ENCODE data around the gene ABLIM3. TPM values are rescaled to one million over a fixed set of nuclear protein-coding genes. Genes with fewer than 3 reads are reported as not detected.

Gene ABLIM3
- total and polyA plus RNA-seq, 4 experiments from 2014 or later, result not detected

DNA sequence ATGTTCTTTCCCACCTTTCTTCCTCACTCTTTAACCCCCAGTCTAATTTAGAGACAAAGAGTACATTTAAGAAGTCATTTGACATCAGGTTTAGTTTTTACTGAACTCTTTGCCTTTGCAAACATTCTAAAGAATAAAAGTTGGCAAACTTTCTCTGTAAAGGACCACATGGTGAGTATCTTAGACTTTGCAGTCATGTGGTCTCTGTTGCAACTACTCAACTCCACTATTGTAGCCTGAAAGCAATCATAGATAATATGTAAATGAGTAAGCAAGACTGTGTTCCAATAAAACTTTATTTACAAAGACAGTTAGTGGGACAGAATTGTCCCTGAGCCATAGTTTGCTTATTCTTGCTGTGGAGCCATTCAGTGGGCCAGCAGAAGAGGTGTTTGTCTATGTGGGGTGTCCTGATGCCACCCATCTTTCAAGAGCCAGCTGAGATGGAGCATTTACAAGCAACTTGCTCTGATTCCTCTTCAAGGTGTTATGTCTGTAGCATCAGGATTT, 25.4 kb downstream of the ABLIM3 start:
- no peaks in the 10 kb centered on the region for H3K36me3 ChIP-seq (ENCODE audit: insufficient read depth, low read length)
- H3K27me3 ChIP-seq (ENCODE audit: insufficient read depth, low read length), result no peaks in the 10 kb centered on the region
- peaks cover 13 to 17% of the 10 kb centered on the region in 2 donors for H3K27me3 Mint-ChIP-seq
- no peaks in the 10 kb centered on the region for H3K36me3 Mint-ChIP-seq
- CTCF ChIA-PET (ENCODE audit: partially characterized antibody), result interaction anchor here (0.8 to 2.8 kb wide), 2 partner anchors 15 to 25 kb away, joined by 3 to 7 read pairs; partner anchors contain the start of gene ABLIM3
- POLR2A ChIA-PET (ENCODE audit: partially characterized antibody), result no interaction called here
- intact Hi-C loops (cut with micrococcal nuclease), result no loop called here
- no peak overlapping the region for H3K27ac ChIP-seq (ENCODE audit: low read depth, low read length)
- peaks cover 0 to 1% (median 0%) of the 10 kb centered on the region in 8 donors for H3K9me3 Mint-ChIP-seq
- no peak for DNase-seq
- no peaks in the 10 kb centered on the region for H3K9me3 ChIP-seq (ENCODE audit: control insufficient read depth in 1 of 2, low read length in 2 of 2)
- H3K27ac Mint-ChIP-seq, result no peak overlapping the region
- no peak overlapping the region for H3K4me3 ChIP-seq (ENCODE audit: low read length in 2 of 2)
- H3K4me3 Mint-ChIP-seq, result no peak overlapping the region
- H3K4me1 Mint-ChIP-seq, result no peaks in the 10 kb centered on the region
- no peaks in the 10 kb centered on the region for H3K4me1 ChIP-seq (ENCODE audit: insufficient read depth, low read length)

DNA sequence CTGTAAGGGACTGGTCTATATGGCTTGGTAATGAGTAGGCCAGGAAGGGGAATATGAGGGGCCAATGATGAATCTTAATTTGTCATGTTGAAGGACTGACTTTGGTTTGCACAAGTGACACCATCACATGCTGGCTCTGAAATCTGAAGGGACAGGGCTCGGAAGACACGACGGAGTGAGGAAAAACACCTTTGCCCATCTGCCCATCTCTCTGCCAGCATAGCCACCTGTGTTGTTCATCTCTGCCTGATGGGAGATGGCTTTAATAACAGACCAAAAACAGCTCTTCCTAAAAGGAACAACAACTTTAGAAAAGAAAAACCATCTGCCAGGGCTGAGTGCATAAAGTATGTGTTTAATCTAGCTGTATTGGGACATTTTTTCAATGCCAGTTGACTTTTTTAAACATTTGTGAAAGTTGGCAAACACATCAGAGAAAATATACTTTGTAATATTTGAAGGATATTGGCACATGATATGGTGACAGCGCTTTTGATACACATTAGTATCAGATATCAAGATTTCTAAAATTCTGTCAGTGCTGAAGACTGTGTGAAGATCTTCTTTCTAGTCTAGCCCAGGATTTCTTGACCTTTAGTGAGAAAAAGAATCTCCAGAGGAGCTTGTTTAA, 27.1 kb downstream of the ABLIM3 start:
- intact Hi-C loops (cut with micrococcal nuclease), result no loop called here
- Histone ChIP-seq H3K4me3 (ENCODE audit: low read length in 2 of 2) (no peak overlapping the region), H3K27me3 (ENCODE audit: insufficient read depth, low read length) (no peaks in the 10 kb centered on the region), H3K36me3 (ENCODE audit: insufficient read depth, low read length) (no peaks in the 10 kb centered on the region), H3K9me3 (ENCODE audit: control insufficient read depth in 1 of 2, low read length in 2 of 2) (no peaks in the 10 kb centered on the region), H3K27ac (ENCODE audit: low read depth, low read length) (no peak overlapping the region), H3K4me1 (ENCODE audit: insufficient read depth, low read length) (no peaks in the 10 kb centered on the region)
- H3K4me3 Mint-ChIP-seq, result no peak overlapping the region
- CTCF ChIA-PET (ENCODE audit: partially characterized antibody), result interaction anchor here (1.1 to 2.8 kb wide), 4 partner anchors 18 to 437 kb away, joined by 3 to 7 read pairs (median 4); partner anchors contain the start of gene ABLIM3
- H3K4me1 Mint-ChIP-seq, result no peaks in the 10 kb centered on the region
- DNase-seq, result no peak
- POLR2A ChIA-PET (ENCODE audit: partially characterized antibody), result no interaction called here
- no peaks in the 10 kb centered on the region for H3K36me3 Mint-ChIP-seq
- H3K27me3 Mint-ChIP-seq, result peaks cover 13 to 18% of the 10 kb centered on the region in 2 donors
- no peak overlapping the region for H3K27ac Mint-ChIP-seq
- H3K9me3 Mint-ChIP-seq, result peaks cover 0 to 1% (median 0%) of the 10 kb centered on the region in 8 donors

DNA sequence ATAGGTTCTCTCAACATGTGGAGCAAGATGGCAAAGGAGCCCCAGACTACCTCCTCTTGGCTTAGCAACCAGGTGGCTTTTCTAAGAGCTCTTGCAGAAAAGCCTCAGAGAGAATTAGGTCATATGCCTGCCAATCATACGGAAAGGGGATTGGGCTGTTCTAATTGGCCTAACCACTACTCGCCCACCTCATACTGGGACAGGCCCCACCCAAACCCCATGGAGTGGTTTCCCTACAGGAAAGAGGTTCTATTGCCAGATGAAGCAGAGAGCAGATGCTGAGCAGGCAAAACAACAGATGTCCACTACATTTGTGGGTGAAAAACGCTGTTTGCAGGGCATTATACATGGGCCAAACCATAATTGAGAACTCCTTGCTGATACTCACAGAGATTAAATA, 29.0 kb downstream of the ABLIM3 start:
- H3K27me3 Mint-ChIP-seq, result peaks cover 13 to 18% of the 10 kb centered on the region in 2 donors
- H3K36me3 Mint-ChIP-seq, result no peaks in the 10 kb centered on the region
- no peak overlapping the region for H3K27ac Mint-ChIP-seq
- H3K4me1 ChIP-seq (ENCODE audit: insufficient read depth, low read length), result no peaks in the 10 kb centered on the region
- CTCF ChIA-PET (ENCODE audit: partially characterized antibody), result no interaction called here
- no peak overlapping the region for H3K27ac ChIP-seq (ENCODE audit: low read depth, low read length)
- POLR2A ChIA-PET (ENCODE audit: partially characterized antibody), result no interaction called here
- H3K27me3 ChIP-seq (ENCODE audit: insufficient read depth, low read length), result no peaks in the 10 kb centered on the region
- peaks cover 0 to 1% (median 0%) of the 10 kb centered on the region in 8 donors for H3K9me3 Mint-ChIP-seq
- no peak for DNase-seq
- H3K9me3 ChIP-seq (ENCODE audit: control insufficient read depth in 1 of 2, low read length in 2 of 2), result no peaks in the 10 kb centered on the region
- intact Hi-C loops (cut with micrococcal nuclease), result no loop called here
- H3K36me3 ChIP-seq (ENCODE audit: insufficient read depth, low read length), result no peaks in the 10 kb centered on the region
- no peak overlapping the region for H3K4me3 Mint-ChIP-seq
- H3K4me3 ChIP-seq (ENCODE audit: low read length in 2 of 2), result no peak overlapping the region
- H3K4me1 Mint-ChIP-seq, result no peaks in the 10 kb centered on the region

DNA sequence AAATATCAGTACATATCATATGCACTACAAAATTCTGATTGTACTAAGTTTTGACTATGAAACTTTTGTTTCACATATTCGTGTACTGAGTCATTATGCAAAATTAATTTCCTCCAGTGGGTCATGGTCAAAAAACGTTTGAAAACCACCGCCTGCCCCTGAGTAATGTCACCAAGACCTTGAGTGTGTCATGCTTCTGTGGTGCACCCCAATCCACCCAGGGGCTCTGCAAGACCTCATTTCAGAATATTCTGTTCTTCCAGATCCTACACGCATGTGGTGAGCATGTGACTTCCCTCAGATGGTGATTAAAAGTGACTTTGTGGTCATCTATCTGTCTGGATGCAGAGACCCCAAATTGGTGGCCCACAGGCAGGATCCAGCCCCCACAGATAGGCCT, 31.0 kb downstream of the ABLIM3 start:
- DNase-seq, result no peak
- intact Hi-C loops (cut with micrococcal nuclease), result no loop called here
- no peak overlapping the region for H3K27ac ChIP-seq (ENCODE audit: low read depth, low read length)
- Mint-ChIP-seq H3K4me3 (no peak overlapping the region), H3K27ac (no peak overlapping the region), H3K4me1 (no peaks in the 10 kb centered on the region), H3K36me3 (no peaks in the 10 kb centered on the region), H3K9me3 (peaks cover 0 to 1% (median 0%) of the 10 kb centered on the region in 8 donors), H3K27me3 (peaks cover 15 to 17% of the 10 kb centered on the region in 2 donors)
- H3K4me3 ChIP-seq (ENCODE audit: low read length in 2 of 2), result no peak overlapping the region
- CTCF ChIA-PET (ENCODE audit: partially characterized antibody), result no interaction called here
- H3K27me3 ChIP-seq (ENCODE audit: insufficient read depth, low read length), result no peaks in the 10 kb centered on the region
- POLR2A ChIA-PET (ENCODE audit: partially characterized antibody), result no interaction called here
- no peaks in the 10 kb centered on the region for H3K4me1 ChIP-seq (ENCODE audit: insufficient read depth, low read length)
- H3K9me3 ChIP-seq (ENCODE audit: control insufficient read depth in 1 of 2, low read length in 2 of 2), result no peaks in the 10 kb centered on the region
- no peaks in the 10 kb centered on the region for H3K36me3 ChIP-seq (ENCODE audit: insufficient read depth, low read length)

DNA sequence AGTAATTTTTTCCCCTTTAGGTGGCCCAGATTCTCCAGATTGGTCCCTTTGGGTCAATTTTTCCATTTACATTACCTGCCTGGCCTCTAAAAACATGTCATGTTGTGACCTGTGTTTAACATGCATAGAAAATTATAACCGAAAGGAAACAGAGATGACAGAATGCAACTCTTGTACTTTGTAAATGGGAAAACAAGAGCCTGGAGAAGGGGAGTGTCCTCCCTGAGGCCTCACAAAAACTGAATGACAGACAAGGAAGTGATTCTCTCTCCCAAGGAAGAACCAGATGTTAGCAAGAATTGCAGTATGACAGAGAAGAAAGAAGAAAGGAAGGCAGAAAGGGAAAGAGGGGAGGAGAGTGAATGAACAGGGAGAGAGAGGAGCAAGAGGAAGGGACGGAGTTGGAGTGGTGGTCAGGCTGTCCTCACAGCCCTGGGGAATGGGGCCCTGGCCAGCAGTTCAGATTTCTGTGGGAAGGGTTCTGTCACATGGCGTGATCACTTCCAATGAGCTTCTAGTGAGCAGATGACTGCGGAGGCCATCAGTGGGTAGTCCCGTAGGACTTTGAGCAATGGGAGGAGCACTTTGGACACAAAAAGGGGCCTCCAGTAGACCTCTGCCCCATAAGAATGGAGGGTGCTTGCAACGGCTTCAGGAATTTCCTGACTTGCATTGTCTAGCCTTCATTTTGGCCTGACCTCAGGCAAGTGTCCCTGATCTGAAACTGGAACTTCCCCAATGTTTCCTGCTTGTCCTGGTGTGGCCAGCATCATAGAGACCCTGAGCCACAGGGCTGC, 31.6 kb downstream of the ABLIM3 start:
- Mint-ChIP-seq H3K36me3 (no peaks in the 10 kb centered on the region), H3K27ac (peak overlapping the region in 1 of 7 donors; percentile 68), H3K4me3 (no peak overlapping the region), H3K9me3 (peaks cover 0 to 1% (median 0%) of the 10 kb centered on the region in 8 donors), H3K27me3 (peaks cover 13 to 14% of the 10 kb centered on the region in 2 donors), H3K4me1 (no peaks in the 10 kb centered on the region)
- no peak overlapping the region for H3K27ac ChIP-seq (ENCODE audit: low read depth, low read length)
- H3K4me1 ChIP-seq (ENCODE audit: insufficient read depth, low read length), result no peaks in the 10 kb centered on the region
- H3K27me3 ChIP-seq (ENCODE audit: insufficient read depth, low read length), result no peaks in the 10 kb centered on the region
- POLR2A ChIA-PET (ENCODE audit: partially characterized antibody), result no interaction called here
- no peaks in the 10 kb centered on the region for H3K36me3 ChIP-seq (ENCODE audit: insufficient read depth, low read length)
- no peak for DNase-seq
- CTCF ChIA-PET (ENCODE audit: partially characterized antibody), result interaction anchor here (1.3 kb wide), 1 partner anchor 9 kb away, joined by 3 read pairs; no protein-coding TSS in a partner anchor
- no peak overlapping the region for H3K4me3 ChIP-seq (ENCODE audit: low read length in 2 of 2)
- no peaks in the 10 kb centered on the region for H3K9me3 ChIP-seq (ENCODE audit: control insufficient read depth in 1 of 2, low read length in 2 of 2)
- intact Hi-C loops (cut with micrococcal nuclease), result no loop called here

DNA sequence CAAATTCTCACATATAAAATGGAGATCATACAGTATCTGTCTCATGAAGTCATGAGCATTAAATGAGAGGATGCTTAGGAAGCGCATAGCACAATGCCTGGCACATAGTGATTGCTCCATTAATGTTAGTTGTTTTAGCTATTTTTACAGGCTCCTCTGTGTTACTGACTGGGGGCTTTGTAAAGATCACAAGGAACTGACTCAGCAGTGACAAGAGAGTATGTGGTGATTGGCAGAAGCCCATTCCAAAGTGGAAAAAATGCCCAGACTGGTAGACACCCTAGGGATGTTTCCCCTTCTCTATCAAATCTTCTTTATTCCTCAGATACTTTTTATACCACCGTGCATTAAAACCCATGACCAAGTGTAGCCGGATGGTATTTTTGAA, 33.5 kb downstream of the ABLIM3 start:
- DNase-seq, result no peak
- POLR2A ChIA-PET (ENCODE audit: partially characterized antibody), result no interaction called here

DNA sequence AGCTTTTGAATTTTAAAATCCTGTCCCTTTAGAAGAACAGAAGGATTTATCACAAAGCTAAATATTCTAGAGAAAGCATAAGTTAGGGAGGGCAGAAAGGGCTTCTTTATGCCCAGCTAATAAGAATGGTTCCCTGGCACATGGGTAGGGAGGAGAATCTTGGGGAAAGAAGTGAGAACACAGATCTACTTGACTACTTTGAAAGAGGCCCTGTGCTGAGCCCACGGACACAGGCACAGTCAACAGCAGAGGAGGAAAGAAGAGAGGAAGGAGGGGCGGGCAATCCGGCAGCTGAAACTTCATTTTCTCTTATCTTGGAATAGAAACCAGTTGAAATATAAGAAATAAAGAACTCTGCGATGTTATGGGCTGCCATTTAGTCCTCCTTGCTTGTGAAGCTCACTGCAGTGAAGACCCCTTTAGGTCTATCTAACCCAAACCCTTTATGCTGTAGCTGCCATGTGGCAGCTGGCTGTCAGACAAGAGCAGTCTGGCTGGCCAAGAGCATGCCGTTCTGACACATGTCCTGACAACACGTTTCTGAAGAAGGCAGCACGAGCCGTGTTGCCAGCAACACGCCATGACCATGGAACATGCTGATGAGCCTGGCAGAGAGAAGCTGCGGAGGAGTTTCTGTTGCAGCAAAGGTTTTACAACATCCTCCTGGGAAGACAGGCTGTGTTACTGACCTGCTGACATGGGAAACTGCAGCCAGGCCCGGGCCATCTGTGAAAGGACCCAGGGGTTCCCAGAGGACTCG, 34.2 kb downstream of the ABLIM3 start:
- Histone ChIP-seq H3K27ac (ENCODE audit: low read depth, low read length) (no peak overlapping the region), H3K27me3 (ENCODE audit: insufficient read depth, low read length) (no peaks in the 10 kb centered on the region), H3K36me3 (ENCODE audit: insufficient read depth, low read length) (no peaks in the 10 kb centered on the region), H3K4me3 (ENCODE audit: low read length in 2 of 2) (no peak overlapping the region), H3K4me1 (ENCODE audit: insufficient read depth, low read length) (no peaks in the 10 kb centered on the region), H3K9me3 (ENCODE audit: control insufficient read depth in 1 of 2, low read length in 2 of 2) (no peaks in the 10 kb centered on the region)
- intact Hi-C loops (cut with micrococcal nuclease), result no loop called here
- CTCF ChIA-PET (ENCODE audit: partially characterized antibody), result no interaction called here
- Mint-ChIP-seq H3K4me3 (no peak overlapping the region), H3K36me3 (no peaks in the 10 kb centered on the region), H3K4me1 (no peaks in the 10 kb centered on the region), H3K27me3 (peaks cover 10 to 13% of the 10 kb centered on the region in 2 donors), H3K9me3 (no peaks in the 10 kb centered on the region), H3K27ac (no peak overlapping the region)
- DNase-seq, result no peak
- POLR2A ChIA-PET (ENCODE audit: partially characterized antibody), result no interaction called here

More for the DNA sequence above, 33.5 kb downstream of the ABLIM3 start:
- no peaks in the 10 kb centered on the region for H3K4me1 Mint-ChIP-seq
- H3K27ac Mint-ChIP-seq, result no peak overlapping the region
- CTCF ChIA-PET (ENCODE audit: partially characterized antibody), result no interaction called here
- no peak overlapping the region for H3K4me3 Mint-ChIP-seq
- peaks cover 0 to 1% (median 0%) of the 10 kb centered on the region in 8 donors for H3K9me3 Mint-ChIP-seq
- H3K4me1 ChIP-seq (ENCODE audit: insufficient read depth, low read length), result no peaks in the 10 kb centered on the region
- H3K27me3 ChIP-seq (ENCODE audit: insufficient read depth, low read length), result no peaks in the 10 kb centered on the region
- H3K27me3 Mint-ChIP-seq, result peaks cover 14 to 16% of the 10 kb centered on the region in 2 donors
- H3K4me3 ChIP-seq (ENCODE audit: low read length in 2 of 2), result no peak overlapping the region
- no peaks in the 10 kb centered on the region for H3K36me3 Mint-ChIP-seq
- H3K9me3 ChIP-seq (ENCODE audit: control insufficient read depth in 1 of 2, low read length in 2 of 2), result no peaks in the 10 kb centered on the region
- H3K36me3 ChIP-seq (ENCODE audit: insufficient read depth, low read length), result no peaks in the 10 kb centered on the region
- H3K27ac ChIP-seq (ENCODE audit: low read depth, low read length), result no peak overlapping the region
- intact Hi-C loops (cut with micrococcal nuclease), result no loop called here

Measured in CD4-positive, alpha-beta memory T cell (primary cell).